Rectal smooth muscle tissue (tissue), 1 donor: Measurements from ENCODE around the gene MCRS1.
"Not testable (repeated sequence)": the region's sequence is repeated elsewhere in the genome, so short reads cannot be mapped to it uniquely, and the experiment has no call there.

Source experiments
- H3K27ac ChIP-seq: one replicate; pipeline ENCODE4 v1.7.0; 2013; ENCODE audit warnings: low read depth, low read length, inconsistent platforms
- H3K27me3 ChIP-seq: one replicate; pipeline ENCODE4 v1.7.0; 2013; ENCODE audit warnings: low read length; ENCODE audit not compliant: control insufficient read depth, insufficient read depth
- H3K36me3 ChIP-seq: one replicate; pipeline ENCODE4 v1.7.0; 2013; ENCODE audit warnings: low read length; ENCODE audit not compliant: control insufficient read depth, insufficient read depth
- H3K4me1 ChIP-seq: one replicate; pipeline ENCODE4 v1.7.0; 2013; ENCODE audit warnings: low read length; ENCODE audit not compliant: control insufficient read depth, insufficient read depth
- H3K4me3 ChIP-seq: one replicate; pipeline ENCODE4 v1.7.0; 2013; ENCODE audit warnings: low read length
- H3K9ac ChIP-seq: one replicate; pipeline ENCODE4 v1.7.0; 2013; ENCODE audit warnings: low read length

The MCRS1 gene

GRCh38 chr12:49509681-49510080, 58.3 kb downstream of the MCRS1 start:
- H3K4me1 ChIP-seq, H3K9ac ChIP-seq, H3K27ac ChIP-seq, H3K4me3 ChIP-seq, H3K27me3 ChIP-seq, H3K36me3 ChIP-seq: not testable (repeated sequence)
